GM12801 (cell line): ENCODE results near the gene CDC37.
A peak's percentile ranks its signal among the peaks of the same experiment; 100 is the strongest.

Experiments used
- TF ChIP-seq, protein P1 (sequence below): IDR thresholded peaks from one replicate; pipeline ENCODE4 v1.5.1; 2011; ENCODE audit warnings: control low read depth; ENCODE audit not compliant: insufficient read length; ENCODE audit errors: extremely low read depth

Gene CDC37

DNA sequence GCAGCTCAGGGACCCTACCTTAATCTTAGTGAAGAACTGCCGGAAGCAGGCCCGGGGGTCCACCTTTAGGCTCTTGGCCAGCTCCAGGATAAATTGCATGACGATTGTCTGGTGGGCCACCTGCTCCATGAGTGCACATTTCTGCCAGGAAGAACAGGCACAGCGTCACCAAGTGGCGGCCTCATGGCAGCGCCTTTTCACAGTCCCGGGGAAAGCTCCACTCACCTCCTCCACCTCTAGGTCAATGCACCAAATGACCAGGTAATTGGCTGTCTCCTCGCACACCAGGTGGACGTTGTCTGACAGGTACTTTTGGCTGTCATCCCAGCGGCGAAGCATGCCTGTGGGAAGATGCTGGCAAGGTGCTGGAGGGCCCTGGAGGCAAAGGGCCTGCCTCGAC lies 8.3 kb downstream of the CDC37 start:
- TF ChIP-seq, protein P1, sequence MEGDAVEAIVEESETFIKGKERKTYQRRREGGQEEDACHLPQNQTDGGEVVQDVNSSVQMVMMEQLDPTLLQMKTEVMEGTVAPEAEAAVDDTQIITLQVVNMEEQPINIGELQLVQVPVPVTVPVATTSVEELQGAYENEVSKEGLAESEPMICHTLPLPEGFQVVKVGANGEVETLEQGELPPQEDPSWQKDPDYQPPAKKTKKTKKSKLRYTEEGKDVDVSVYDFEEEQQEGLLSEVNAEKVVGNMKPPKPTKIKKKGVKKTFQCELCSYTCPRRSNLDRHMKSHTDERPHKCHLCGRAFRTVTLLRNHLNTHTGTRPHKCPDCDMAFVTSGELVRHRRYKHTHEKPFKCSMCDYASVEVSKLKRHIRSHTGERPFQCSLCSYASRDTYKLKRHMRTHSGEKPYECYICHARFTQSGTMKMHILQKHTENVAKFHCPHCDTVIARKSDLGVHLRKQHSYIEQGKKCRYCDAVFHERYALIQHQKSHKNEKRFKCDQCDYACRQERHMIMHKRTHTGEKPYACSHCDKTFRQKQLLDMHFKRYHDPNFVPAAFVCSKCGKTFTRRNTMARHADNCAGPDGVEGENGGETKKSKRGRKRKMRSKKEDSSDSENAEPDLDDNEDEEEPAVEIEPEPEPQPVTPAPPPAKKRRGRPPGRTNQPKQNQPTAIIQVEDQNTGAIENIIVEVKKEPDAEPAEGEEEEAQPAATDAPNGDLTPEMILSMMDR, result no peak

GRCh38 chr19:10393137-10393536 lies 10.2 kb downstream of the CDC37 start:
- TF ChIP-seq, protein P1, result no peak

DNA sequence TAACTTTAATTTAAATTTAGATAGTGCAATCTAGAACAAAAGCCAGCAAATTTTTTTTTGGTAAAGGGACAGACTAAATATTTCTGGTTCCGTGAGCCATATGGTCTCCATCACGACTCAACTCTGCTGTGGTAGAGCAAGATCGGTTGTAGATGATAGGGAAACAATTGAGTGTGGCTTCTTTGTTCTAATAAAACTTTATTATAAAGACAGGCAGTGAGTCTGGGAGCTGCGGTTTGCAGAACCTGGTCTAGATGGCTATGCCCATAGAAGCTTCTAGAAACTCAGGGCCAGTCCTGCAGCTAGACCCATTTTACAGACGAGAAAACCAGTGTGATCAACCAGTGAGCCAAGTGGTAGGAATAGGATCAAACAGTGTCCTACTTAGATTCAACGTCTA lies 11.2 kb downstream of the CDC37 start:
- TF ChIP-seq, protein P1, result no peak

GRCh38 chr19:10390652-10391286 lies 12.6 kb downstream of the CDC37 start:
- TF ChIP-seq, protein P1, result peak; percentile 76

- TF ChIP-seq, protein P1, result no peak
Observed at GRCh38 chr19:10389863-10390262, 13.5 kb downstream of the CDC37 start.

DNA sequence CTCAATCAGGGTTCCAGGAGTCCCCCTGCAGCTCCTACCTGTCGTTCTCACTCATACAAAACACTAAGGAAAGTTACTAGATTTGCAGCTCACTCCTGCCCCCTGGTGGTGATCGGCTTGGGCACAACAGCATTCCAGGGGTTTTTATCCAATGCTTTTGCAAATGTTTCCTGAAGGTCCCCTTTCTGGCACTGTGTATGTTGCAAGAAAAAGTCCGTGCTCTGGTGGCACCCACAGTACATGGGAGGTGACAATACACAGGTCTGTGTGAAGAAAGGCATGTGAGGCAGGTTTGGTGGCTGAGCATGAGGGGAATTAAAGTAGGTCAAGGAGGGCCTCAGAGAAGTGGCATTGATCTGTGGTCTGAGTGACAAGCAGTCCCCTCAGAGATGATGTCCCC lies 14.4 kb downstream of the CDC37 start:
- TF ChIP-seq, protein P1, result peak; percentile 80

DNA sequence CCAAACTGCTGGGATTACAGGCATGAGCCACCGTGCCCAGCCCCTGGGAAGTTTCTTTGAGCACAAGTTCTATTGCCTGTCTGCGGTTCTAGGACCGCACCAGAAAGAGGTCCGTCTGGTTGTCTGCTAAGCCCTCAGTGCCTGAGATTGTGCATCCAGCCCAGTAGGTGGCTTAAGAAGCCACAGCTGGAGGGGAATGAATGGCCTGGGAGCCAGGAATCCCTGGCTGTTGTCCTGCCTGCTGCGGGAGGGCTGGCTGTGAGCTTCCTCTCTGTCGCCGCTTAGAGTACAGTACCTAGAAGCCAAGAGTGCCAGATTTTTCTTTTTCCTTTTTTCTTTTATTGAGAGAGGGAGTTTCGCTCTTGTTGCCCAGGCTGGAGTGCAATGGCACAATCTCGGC lies 18.8 kb downstream of the CDC37 start:
- TF ChIP-seq, protein P1, result no peak
